Body of pancreas (tissue), 4 donors: ENCODE results near the gene ZNF665. TPM values are rescaled to one million over a fixed set of nuclear protein-coding genes. Genes with fewer than 3 reads are reported as not detected.

Source experiments
- ATAC-seq: fragments of 150-250 bp; one replicate; pipeline ENCODE4 v1.9.1; 2016
- DNase-seq, 4 donors: peaks; one replicate each; pipeline ENCODE4 v3.0.0-alpha.2; 2019
- H3K27ac ChIP-seq, 4 donors: fragments of 200-600 bp; sonication (generic); 1 replicate in 3 of 4; 2 replicates in 1 of 4; pipeline versions ENCODE4 v1.5.1 to v1.6.1; 2016 to 2019; ENCODE audit warnings: mild to moderate bottlenecking in 1 of 4, mixed read lengths in 1 of 4, moderate library complexity in 1 of 4
- H3K27me3 ChIP-seq, 2 donors: fragments of 200-600 bp; sonication (generic); one replicate each; pipeline ENCODE4 v1.6.0; 2016; ENCODE audit warnings: mild to moderate bottlenecking in 1 of 2
- H3K36me3 ChIP-seq, 2 donors: fragments of 200-600 bp; sonication (generic); replicated peaks in 1 of 2; 2 replicates each; pipeline ENCODE4 v1.5.1; 2016; ENCODE audit warnings: low read depth in 2 of 2; ENCODE audit not compliant: insufficient read depth in 1 of 2
- H3K4me1 ChIP-seq: fragments of 200-600 bp; sonication (generic); one replicate; pipeline ENCODE4 v1.6.0; 2016
- H3K4me3 ChIP-seq, 2 donors: fragments of 200-600 bp; sonication (generic); 1 replicate in 1 of 2; 2 replicates in 1 of 2; pipeline ENCODE4 v1.5.1; 2016 to 2019
- H3K9me3 ChIP-seq, 3 donors: fragments of 200-600 bp; sonication (generic); 1 replicate in 2 of 3; 2 replicates in 1 of 3; pipeline ENCODE4 v1.5.1; 2016
- POLR2A ChIP-seq, 3 donors: fragments of 450-650 bp; IDR thresholded peaks; one replicate each; pipeline ENCODE4 v1.6.1; 2016; ENCODE audit warnings: antibody characterized with exemption in 3 of 3, mild to moderate bottlenecking in 2 of 3
- WGBS, 2 donors: methylation state at CpG; one replicate each; pipeline ENCODE4 v1.1.5; 2017; 5-methylcytosine and 5-hydroxymethylcytosine counted together
- intact Hi-C: fragments of 100-400 bp; cut with DNase I; formaldehyde crosslinking; loops from one replicate; pipeline ENCODE4 v1.15.1; 2023
- total RNA-seq, 2 donors: library from RNA; depleted of rRNA; stranded (reverse); fragments of >200 nt; gene quantifications; one replicate each; pipeline ENCODE4 v1.1.0, GENCODE V29; 2016
- TF ChIP-seq, protein P1 (sequence below), 7 experiments: fragments of 450-650 bp in 4 of 7; fragments of 200-600 bp in 3 of 7; sonication (generic) in 3 of 7; IDR thresholded peaks; one replicate each; pipeline ENCODE4 v1.5.1; 2016 to 2019; ENCODE audit warnings: antibody characterized with exemption in 7 of 7

ZNF665 gene
- total RNA-seq, 2 donors from 2014 or later: 0.78 to 3.3 TPM

DNA sequence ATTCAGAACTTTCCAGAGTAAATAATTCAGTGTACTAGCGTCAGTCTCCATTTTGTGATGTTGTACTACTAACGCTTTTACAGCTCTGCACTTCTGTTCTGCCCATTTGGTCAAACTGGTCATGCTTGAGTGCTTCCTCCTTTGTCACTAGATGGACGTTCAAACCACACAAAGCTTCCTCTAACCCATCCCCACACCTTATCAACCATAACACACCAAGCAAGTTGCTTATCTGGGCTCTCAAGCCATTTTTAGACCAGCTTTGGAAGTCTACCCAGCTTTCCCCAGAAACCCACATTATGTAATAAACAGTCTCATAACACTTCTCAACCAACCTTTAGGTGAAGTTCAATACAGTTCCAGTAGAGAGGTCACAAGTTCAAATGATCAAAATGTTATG is 32.0 kb downstream of the ZNF665 start:
- TF ChIP-seq, protein P1, sequence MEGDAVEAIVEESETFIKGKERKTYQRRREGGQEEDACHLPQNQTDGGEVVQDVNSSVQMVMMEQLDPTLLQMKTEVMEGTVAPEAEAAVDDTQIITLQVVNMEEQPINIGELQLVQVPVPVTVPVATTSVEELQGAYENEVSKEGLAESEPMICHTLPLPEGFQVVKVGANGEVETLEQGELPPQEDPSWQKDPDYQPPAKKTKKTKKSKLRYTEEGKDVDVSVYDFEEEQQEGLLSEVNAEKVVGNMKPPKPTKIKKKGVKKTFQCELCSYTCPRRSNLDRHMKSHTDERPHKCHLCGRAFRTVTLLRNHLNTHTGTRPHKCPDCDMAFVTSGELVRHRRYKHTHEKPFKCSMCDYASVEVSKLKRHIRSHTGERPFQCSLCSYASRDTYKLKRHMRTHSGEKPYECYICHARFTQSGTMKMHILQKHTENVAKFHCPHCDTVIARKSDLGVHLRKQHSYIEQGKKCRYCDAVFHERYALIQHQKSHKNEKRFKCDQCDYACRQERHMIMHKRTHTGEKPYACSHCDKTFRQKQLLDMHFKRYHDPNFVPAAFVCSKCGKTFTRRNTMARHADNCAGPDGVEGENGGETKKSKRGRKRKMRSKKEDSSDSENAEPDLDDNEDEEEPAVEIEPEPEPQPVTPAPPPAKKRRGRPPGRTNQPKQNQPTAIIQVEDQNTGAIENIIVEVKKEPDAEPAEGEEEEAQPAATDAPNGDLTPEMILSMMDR (IDR thresholded peaks at IDR 0.05): no peak
- TF ChIP-seq POLR2A (IDR thresholded peaks at IDR 0.05): no peak
- Histone ChIP-seq H3K27me3 (no peaks in the 10 kb centered on the region), H3K9me3 (peaks cover 0 to 14% (median 0%) of the 10 kb centered on the region in 3 donors), H3K4me1 (peaks cover 12% of the 10 kb centered on the region), H3K36me3 (no peaks in the 10 kb centered on the region), H3K4me3 (no peak overlapping the region), H3K27ac (no peak overlapping the region)
- DNase-seq (no peak), ATAC-seq (no peak)
- 79 to 81% methylated on average over 3 of the region's 3 CpGs for WGBS, 2 donors
- intact Hi-C loops: no loop called here

DNA sequence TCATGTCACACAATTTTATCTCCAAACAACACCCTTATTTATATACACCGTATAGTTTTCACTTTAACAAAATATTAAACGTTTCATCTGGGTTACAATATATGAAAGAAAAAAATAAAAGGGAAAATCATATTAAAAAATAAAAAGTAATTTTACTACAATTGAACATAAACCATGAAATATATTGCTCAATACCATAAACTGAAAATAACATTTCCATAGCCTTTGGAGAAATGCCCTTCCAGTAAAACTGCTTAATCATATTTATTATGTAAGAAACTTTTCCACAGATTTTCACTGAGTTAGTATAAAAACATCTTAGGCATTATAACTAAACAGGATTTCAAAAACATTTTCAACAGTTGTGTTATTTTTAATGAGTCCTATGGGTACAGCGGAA is 32.8 kb downstream of the ZNF665 start:
- 84 to 86% methylated on average over 3 of the region's 3 CpGs for WGBS, 2 donors
- peaks cover 0 to 7% (median 0%) of the 10 kb centered on the region in 3 donors for H3K9me3 ChIP-seq
- intact Hi-C loops: no loop called here

DNA sequence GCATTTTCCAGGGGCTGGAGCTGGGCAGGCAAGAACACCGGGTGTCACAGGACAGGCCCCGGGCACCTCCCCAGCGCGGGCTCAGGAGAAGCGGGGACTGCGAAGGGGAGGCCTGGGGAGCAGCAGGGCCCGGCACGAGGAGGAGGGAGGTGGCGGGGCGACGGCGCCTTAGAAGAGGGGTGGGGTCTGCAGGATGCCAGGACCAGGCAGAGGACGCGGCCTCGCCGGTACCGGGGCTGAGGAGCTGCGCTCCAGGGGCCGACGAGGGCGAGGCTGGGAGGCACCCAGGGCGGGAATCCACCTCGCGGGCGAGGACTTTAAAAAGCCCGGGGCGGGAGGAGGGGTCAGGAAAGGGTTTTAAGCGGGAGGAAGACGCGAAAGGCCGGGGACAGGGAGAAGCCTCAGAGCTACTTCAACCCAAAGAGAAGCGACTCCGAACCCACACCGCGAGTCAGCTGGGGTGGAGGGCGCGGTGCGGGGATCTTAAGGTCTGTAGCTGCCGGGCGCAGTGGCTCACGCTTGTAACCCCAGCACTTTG is 35.0 kb downstream of the ZNF665 start:
- TF ChIP-seq, protein P1 (IDR thresholded peaks at IDR 0.05): no peak
- TF ChIP-seq POLR2A (IDR thresholded peaks at IDR 0.05): no peak
- H3K36me3 ChIP-seq: peaks cover 0 to 2% of the 10 kb centered on the region in 2 donors
- H3K27me3 ChIP-seq: no peaks in the 10 kb centered on the region
- no peaks in the 10 kb centered on the region for H3K9me3 ChIP-seq
- peak overlapping the region; percentile 44 to 46 for H3K4me3 ChIP-seq
- DNase-seq: peak; percentile 29 to 40 (median 34)
- intact Hi-C loops: no loop called here
- peak; percentile 36 for ATAC-seq
- H3K4me1 ChIP-seq: peaks cover 12% of the 10 kb centered on the region
- 0 to 1% methylated on average over 13 to 41 of the region's 41 CpGs for WGBS, 2 donors
- H3K27ac ChIP-seq: peak overlapping the region; percentile 19 to 70 (median 49)

More for the DNA sequence above, 32.8 kb downstream of the ZNF665 start:
- DNase-seq: no peak
- Histone ChIP-seq H3K4me1 (peaks cover 12% of the 10 kb centered on the region), H3K27me3 (no peaks in the 10 kb centered on the region), H3K27ac (no peak overlapping the region), H3K36me3 (no peaks in the 10 kb centered on the region), H3K4me3 (no peak overlapping the region)
- ATAC-seq: no peak
- TF ChIP-seq POLR2A (IDR thresholded peaks at IDR 0.05): no peak
- TF ChIP-seq, protein P1 (IDR thresholded peaks at IDR 0.05): no peak

DNA sequence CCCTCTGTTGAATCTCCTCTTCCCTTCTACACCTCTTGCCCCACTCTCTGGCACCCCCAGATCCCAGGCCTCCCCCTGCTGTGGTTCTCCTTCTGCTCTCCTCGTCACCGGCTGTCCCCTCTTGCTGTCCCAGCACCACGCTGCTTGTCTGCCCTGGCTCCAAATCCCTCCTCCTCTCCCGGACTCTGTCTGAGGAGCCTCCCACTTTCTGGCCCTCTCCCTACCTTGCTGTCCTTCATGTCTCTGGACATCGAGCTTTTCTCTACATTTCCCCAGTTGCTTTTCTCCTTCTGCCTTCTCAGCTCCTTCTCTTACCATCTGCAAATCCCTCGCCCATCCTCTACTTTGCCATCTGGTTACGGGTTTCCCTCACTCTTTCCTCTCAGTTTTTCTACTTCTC is 35.5 kb downstream of the ZNF665 start:
- peak in 2 of 4 donors; percentile 13 to 23 for DNase-seq
- intact Hi-C loops: no loop called here
- H3K9me3 ChIP-seq: no peaks in the 10 kb centered on the region
- peaks cover 12% of the 10 kb centered on the region for H3K4me1 ChIP-seq
- no peak for TF ChIP-seq POLR2A (IDR thresholded peaks at IDR 0.05)
- TF ChIP-seq, protein P1 (IDR thresholded peaks at IDR 0.05): no peak
- no peak for ATAC-seq
- WGBS, 2 donors: 17 to 19% methylated on average over 7 of the region's 7 CpGs
- H3K36me3 ChIP-seq: peaks cover 0 to 3% of the 10 kb centered on the region in 2 donors
- no peaks in the 10 kb centered on the region for H3K27me3 ChIP-seq
- peak overlapping the region in 3 of 4 donors; percentile 37 to 70 (median 61) for H3K27ac ChIP-seq
- peak overlapping the region; percentile 44 to 46 for H3K4me3 ChIP-seq

DNA sequence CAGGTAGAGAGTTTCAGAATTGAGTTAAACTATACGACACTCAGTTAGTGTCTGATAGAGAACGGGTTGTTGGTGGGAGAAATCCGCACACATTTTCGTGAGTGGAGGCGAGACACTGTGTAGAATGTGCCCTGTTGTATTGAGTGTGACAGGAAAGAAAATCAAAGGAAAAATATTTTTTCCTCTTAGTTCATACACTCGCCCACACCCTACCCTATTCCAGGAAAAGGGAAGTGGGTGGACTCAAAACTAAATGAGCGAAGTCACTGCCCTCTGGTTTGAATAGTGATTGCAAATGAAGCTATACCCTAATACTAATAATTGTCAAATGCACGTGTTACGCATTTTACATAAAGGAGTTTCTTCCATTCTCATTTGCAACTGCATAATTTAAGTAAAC is 36.3 kb downstream of the ZNF665 start:
- H3K27ac ChIP-seq: peak overlapping the region in 1 of 4 donors; percentile 20
- no peaks in the 10 kb centered on the region for H3K9me3 ChIP-seq
- peaks cover 0 to 3% of the 10 kb centered on the region in 2 donors for H3K36me3 ChIP-seq
- 90 to 93% methylated on average over 9 of the region's 9 CpGs for WGBS, 2 donors
- H3K4me1 ChIP-seq: peaks cover 12% of the 10 kb centered on the region
- H3K27me3 ChIP-seq: no peaks in the 10 kb centered on the region
- DNase-seq (no peak), ATAC-seq (no peak)
- no peak overlapping the region for H3K4me3 ChIP-seq
- TF ChIP-seq, protein P1 (IDR thresholded peaks at IDR 0.05): no peak
- no peak for TF ChIP-seq POLR2A (IDR thresholded peaks at IDR 0.05)
- intact Hi-C loops: no loop called here
